ENCODE results near the gene EPOP. TPM values are rescaled to one million over a fixed set of nuclear protein-coding genes. Genes with fewer than 3 reads are reported as not detected.

Gene EPOP
- total and polyA plus RNA-seq, 2 of the 8 experiments (the other 6 are each of a cell fraction or from before 2014, with no cell fraction given): 1.5 to 3.3 TPM

DNA sequence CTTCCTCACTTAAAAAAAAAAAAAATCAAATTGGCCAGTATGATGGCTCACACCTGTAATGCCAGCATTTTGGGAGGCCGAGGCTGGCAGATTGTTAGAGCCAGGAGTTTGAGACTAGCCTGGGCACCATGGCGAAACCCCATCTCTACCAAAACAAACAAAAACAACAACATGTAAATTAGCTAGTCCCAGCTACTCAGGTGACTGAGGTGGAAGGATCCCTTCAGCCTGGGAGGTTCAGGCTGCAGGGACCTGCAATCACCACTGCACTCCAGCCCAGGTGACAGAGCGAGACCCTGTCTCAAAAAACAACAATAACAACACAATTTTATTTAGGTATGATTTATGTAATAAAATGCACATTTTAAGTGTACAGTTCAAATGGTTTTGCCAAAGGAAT lies 6.3 kb upstream of the EPOP start:
- H3K27ac ChIP-seq (ENCODE audit: low read depth, low read length): no peak overlapping the region
- no peak overlapping the region for H2BK120ac ChIP-seq (replicated peaks; ENCODE audit: low read depth, low read length)
- H3K14ac ChIP-seq (ENCODE audit: insufficient read length): no peak overlapping the region
- H3K9me3 ChIP-seq (ENCODE audit: insufficient read depth in 2 of 2, low read depth in 1 of 2, low read length in 1 of 2): no peaks in the 10 kb centered on the region
- CTCF ChIA-PET (ENCODE audit: partially characterized antibody): interaction anchor here (0.7 to 14.5 kb wide), 9 partner anchors 12 to 70 kb away, joined by 3 to 141 read pairs (median 4); partner anchors contain the start of gene CISD3
- no peaks in the 10 kb centered on the region for H3K36me3 ChIP-seq (ENCODE audit: control insufficient read depth in 2 of 4, insufficient read depth in 4 of 4, low read length in 3 of 4)
- no peak overlapping the region for H3K56ac ChIP-seq (replicated peaks; ENCODE audit: insufficient read length, low read depth, low read length)
- H2BK20ac ChIP-seq (ENCODE audit: low read length): no peak overlapping the region
- H3K4ac ChIP-seq (replicated peaks; ENCODE audit: insufficient read length, low read depth, low read length): no peak overlapping the region
- no peak overlapping the region for H4K5ac ChIP-seq (ENCODE audit: insufficient read length, low read depth, low read length)
- no peaks in the 10 kb centered on the region for H3K23me2 ChIP-seq (ENCODE audit: low read depth, low read length)
- H2BK12ac ChIP-seq (ENCODE audit: low read depth, low read length): no peak overlapping the region
- peaks cover 4 to 17% (median 7%) of the 10 kb centered on the region in 4 experiments for H3K27me3 ChIP-seq (replicated peaks in 1 of 4; ENCODE audit: control insufficient read depth in 3 of 4, extremely low read depth in 1 of 4, insufficient read depth in 3 of 4, low read length in 3 of 4)
- H3K9ac ChIP-seq (replicated peaks in 1 of 4; ENCODE audit: extremely low read depth in 1 of 4, low read depth in 3 of 4, low read length in 3 of 4): no peak overlapping the region
- H4K91ac ChIP-seq (replicated peaks; ENCODE audit: insufficient read length, low read length): no peak overlapping the region
- DNase-seq (ENCODE audit: low read depth in 1 of 2, low spot score in 2 of 2) (no peak), FAIRE-seq (no peak)
- no peaks in the 10 kb centered on the region for H3K79me1 ChIP-seq (ENCODE audit: low read depth, low read length)
- H3K4me3 ChIP-seq (ENCODE audit: extremely low read depth in 1 of 4, insufficient read depth in 2 of 4, low read depth in 3 of 4, low read length in 4 of 4): no peak overlapping the region
- no peak overlapping the region for H2AK5ac ChIP-seq (ENCODE audit: low read depth, low read length)
- peaks cover 0 to 3% (median 0%) of the 10 kb centered on the region in 4 experiments; a peak in 1 of 7 replicates for H3K4me1 ChIP-seq (replicated peaks in 1 of 4; ENCODE audit: control insufficient read depth in 3 of 4, insufficient read depth in 4 of 4, low read length in 3 of 4)
- POLR2A ChIA-PET (ENCODE audit: partially characterized antibody): interaction anchor here (0.6 to 1.4 kb wide), 6 partner anchors 10 to 76 kb away, joined by 3 to 7 read pairs (median 4); partner anchors contain the start of genes MLLT6 and SRCIN1
- H3K79me2 ChIP-seq (ENCODE audit: control insufficient read depth in 1 of 2, insufficient read depth in 2 of 2, low read length in 2 of 2): no peaks in the 10 kb centered on the region
- 86% methylated on average over 3 of the region's 3 CpGs; no CpG with 5 or more reads in 1 of the 2 experiments for WGBS, 2 experiments (ENCODE audit: extremely low coverage in 1 of 2, insufficient coverage in 1 of 2, insufficient read length in 1 of 2, insufficient replicate concordance in 2 of 2, low coverage in 1 of 2, low lambda C conversion rate in 2 of 2, missing lambda C conversion rate in 1 of 2)
- no peak overlapping the region for H2BK15ac ChIP-seq (ENCODE audit: low read length)
- H3K18ac ChIP-seq (ENCODE audit: extremely low read depth, low read length): no peak overlapping the region
- no peak overlapping the region for H3K23ac ChIP-seq (ENCODE audit: insufficient read length)
- H2BK5ac ChIP-seq (ENCODE audit: low read depth, low read length): no peak overlapping the region
- H4K8ac ChIP-seq (ENCODE audit: extremely low read depth, insufficient read depth, low read length): no peak overlapping the region
- no peaks in the 10 kb centered on the region for H4K20me1 ChIP-seq (replicated peaks in 1 of 2; ENCODE audit: control insufficient read depth in 1 of 2, insufficient read depth in 2 of 2, low read length in 2 of 2)
- no peak overlapping the region for H3K4me2 ChIP-seq (ENCODE audit: insufficient read depth in 1 of 2, low read depth in 2 of 2, low read length in 2 of 2)
- H2AFZ ChIP-seq (ENCODE audit: low read length): no peak overlapping the region
- TF ChIP-seq SP2 (IDR thresholded peaks at IDR 0.05; ENCODE audit: low read length) (no peak), TAF7 (optimal IDR thresholded peaks at IDR 0.05; ENCODE audit: borderline replicate concordance, low read depth, low read length) (no peak), POLR2AphosphoS5 (IDR thresholded peaks at IDR 0.05; ENCODE audit: low read depth, low read length) (no peak), SP4 (IDR thresholded peaks at IDR 0.05; ENCODE audit: low read length) (no peak), EP300 (IDR thresholded peaks at IDR 0.05; ENCODE audit: borderline replicate concordance in 1 of 2, low read depth in 2 of 2, low read length in 2 of 2) (no peak), TCF12 (IDR thresholded peaks at IDR 0.05; ENCODE audit: low read depth, low read length) (no peak), POU5F1 (IDR thresholded peaks at IDR 0.05; ENCODE audit: low read depth, low read length) (no peak), CBX5 (IDR thresholded peaks at IDR 0.05; ENCODE audit: low read depth, low read length) (no peak), CEBPB (IDR thresholded peaks at IDR 0.05; ENCODE audit: low read depth, low read length) (no peak), GTF2F1 (IDR thresholded peaks at IDR 0.05; ENCODE audit: borderline replicate concordance, low read depth, low read length) (no peak), KDM1A (IDR thresholded peaks at IDR 0.05; ENCODE audit: borderline replicate concordance, low read length) (no peak)
- TF ChIP-seq, protein P1, sequence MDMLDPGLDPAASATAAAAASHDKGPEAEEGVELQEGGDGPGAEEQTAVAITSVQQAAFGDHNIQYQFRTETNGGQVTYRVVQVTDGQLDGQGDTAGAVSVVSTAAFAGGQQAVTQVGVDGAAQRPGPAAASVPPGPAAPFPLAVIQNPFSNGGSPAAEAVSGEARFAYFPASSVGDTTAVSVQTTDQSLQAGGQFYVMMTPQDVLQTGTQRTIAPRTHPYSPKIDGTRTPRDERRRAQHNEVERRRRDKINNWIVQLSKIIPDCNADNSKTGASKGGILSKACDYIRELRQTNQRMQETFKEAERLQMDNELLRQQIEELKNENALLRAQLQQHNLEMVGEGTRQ (IDR thresholded peaks at IDR 0.05; ENCODE audit: low read length): no peak
